C1 segment of cervical spinal cord (tissue), 14 donors: ENCODE measurements around the gene CPLX3.
"Not testable (repeated sequence)": the region's sequence is repeated elsewhere in the genome, so short reads cannot be mapped to it uniquely, and the experiment has no call there.

ENCODE experiments used
- DNase-seq, 14 donors: peaks; one replicate each; lab custom pipeline; 2025; lab: John Stamatoyannopoulos, UW

Gene CPLX3, protein sequence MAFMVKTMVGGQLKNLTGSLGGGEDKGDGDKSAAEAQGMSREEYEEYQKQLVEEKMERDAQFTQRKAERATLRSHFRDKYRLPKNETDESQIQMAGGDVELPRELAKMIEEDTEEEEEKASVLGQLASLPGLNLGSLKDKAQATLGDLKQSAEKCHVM

GRCh38 chr15:74826364-74826819, at the start of gene CPLX3:
Gene CPLX3 (plus strand): TSS chr15:74826627. CDS start chr15:74826704, 77 bp downstream.
- DNase-seq: peak in 4 of 14 donors; percentile 15 to 41 (median 28)

- DNase-seq: peak in 5 of 14 donors; percentile 25 to 69 (median 52)
Observed at GRCh38 chr15:74776821-74777768, 49.3 kb upstream of the CPLX3 start.

DNA sequence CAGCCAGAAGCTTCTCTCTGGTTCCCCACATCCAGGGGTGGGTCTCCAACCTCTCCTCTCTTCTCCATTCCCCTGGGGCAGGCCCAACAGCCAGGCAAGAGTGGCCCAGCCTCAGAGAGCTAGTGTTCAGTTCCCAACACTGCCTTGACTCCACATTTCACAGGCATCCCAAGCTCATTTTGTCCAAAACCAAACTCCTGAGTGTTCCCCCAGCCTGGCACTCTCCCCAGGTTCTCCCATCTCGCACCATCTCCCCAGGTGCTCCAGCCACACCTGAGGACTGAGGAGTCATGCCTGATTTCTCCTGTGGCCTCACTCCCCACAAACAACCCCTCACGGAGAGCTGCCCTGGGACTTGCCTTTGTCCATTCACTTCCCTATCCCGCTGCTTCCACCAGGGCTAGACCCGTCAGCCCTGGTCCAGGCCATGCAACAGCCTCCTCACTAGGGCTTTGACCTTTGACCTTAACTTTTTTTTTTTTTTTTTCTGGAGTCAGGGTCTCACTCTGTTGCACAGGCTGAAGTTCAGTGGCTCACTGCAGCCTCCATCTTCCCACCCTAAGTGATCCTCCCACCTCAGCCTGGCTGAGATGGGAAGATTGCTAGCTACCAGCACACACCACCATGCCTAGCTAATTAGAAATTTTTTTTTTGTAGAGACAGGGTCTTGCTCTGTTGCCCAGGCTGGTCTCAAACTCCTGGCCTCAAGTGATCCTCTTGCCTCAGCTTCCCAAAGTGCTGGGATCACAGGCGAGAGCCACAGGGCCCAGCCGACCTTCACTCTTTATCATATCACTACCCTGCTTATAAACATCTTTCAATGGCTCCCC, 48.4 kb upstream of the CPLX3 start:
- DNase-seq: no peak

DNA sequence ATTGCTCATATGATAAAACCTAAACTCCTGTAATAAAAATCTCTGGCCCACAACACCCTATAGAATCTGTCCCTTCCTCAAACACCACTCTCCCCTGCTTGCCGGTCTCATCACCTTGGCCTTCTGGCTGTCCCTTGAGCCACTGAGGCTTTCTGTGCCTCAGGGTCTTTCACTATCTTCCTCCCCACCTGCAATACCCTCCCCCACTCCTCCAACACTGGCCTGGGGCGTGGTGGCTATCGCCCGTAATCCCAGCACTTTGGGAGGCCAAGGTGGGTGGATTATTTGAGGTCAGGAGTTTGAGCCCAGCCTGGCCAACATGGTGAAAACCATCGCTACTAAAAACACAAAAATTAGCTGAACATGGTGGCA, 47.8 kb upstream of the CPLX3 start:
- no peak for DNase-seq

DNA sequence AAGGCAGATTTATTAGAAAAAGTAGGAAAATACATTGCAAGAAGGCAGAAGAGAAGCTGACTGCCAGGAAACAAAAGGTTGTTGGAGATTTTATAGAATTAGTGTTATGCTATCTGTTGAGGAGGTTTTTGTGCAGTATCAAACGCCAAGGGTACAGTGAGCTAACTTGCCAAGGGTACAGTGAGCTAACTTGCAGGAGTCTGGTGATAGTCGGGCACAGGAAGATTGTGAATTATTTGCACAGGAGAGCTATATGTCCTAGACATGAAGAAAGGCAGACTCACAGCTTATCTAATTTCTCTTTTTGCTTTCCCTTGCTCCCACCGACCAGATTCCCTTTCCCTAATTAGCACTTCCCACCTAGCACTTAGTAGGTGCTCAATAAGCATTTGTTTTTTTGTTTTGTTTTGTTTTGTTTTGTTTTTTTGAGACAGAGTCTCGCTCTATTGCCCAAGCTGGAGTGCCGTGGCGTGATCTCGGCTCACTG, 47.2 kb upstream of the CPLX3 start:
- no peak for DNase-seq

DNA sequence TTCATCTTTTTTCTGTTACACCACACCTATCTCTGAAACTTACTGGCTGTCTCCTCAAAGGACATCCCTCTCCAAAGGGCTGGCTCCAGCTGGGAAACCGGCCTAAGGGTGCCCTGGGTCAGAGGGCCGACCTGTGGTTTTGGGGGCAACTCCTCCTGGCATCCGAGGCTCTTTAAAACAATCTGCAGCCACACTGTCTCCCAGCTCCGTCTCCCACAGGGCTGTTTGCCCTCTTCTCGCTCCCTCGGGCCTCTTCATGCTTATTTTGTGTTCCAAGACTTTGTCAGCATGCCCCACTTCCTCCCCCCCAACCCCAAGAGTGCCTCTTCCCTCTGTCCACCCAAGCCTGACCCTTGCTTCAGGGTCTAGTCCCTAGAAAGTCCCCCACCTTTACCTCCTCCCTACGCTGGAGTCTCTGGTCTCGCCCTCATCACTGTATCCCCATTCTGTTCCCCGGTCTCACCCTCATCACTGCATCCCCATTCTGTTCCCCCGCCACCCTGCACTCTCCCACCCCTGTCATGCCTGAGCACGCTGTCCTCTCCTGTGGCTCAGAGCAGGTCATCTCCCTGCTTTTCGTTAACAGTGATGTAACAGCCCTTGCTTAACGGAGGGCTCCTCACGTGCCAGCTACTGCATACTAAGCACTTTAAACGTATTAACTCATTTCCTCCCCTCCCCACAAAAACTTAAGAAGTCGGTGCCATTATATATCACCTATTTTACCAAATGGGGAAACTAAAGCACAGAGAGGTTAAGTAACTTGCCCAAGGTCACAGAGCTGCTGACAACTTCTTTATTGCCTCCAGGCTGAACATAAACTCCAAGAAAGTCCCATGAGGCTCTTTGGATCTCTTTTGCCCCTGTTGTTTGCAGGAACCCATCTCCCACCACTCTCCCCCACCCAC, 45.6 kb upstream of the CPLX3 start:
- DNase-seq: no peak

DNA sequence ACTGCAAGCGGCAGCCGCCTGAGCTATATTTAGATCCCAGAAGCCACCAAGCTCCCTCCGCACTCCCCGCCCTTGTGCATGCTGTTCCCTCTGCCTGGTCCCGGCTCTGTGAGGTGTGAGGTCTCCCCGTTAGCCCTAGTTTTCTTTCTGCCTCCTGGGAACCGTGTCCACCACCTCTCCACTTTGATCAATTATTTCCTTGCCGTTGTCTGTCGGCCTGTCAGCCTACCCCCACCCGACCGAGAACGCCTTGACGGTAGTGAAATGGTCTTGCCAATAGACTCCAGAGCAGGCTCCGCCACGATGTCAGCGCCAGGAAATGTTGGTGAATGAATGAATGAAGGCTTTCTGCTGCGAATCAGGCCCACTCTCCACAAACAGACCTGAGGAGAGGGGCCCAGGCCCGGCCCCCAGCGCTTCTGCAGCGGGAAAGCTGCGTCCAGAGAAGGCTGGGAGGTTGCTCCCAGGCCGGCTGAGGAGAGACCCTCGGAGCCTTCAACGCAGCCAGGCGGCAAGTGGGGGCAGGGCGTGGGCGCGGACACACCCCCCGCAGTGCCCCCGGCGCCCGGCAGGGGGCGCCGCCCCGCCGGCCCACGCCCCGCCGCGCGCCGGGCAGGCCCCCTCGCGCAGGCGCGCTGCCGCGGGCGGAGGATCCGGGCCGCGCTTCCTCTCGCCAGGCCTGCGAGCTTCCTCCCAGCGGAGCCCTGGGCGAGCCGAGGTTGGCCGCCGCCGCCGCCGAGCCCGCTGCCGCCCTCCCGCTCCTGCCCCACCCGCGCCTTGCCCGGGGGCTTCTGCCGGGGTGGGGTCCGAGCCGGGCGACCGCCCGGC, 44.8 kb upstream of the CPLX3 start, which contains the start of gene CSK:
Gene CSK (plus strand): TSS at position 650 of the 828 bp plus-strand sequence. CDS start 16,218 bp downstream, outside the sequence.
- peak in 11 of 14 donors; percentile 42 to 88 (median 57) for DNase-seq

DNA sequence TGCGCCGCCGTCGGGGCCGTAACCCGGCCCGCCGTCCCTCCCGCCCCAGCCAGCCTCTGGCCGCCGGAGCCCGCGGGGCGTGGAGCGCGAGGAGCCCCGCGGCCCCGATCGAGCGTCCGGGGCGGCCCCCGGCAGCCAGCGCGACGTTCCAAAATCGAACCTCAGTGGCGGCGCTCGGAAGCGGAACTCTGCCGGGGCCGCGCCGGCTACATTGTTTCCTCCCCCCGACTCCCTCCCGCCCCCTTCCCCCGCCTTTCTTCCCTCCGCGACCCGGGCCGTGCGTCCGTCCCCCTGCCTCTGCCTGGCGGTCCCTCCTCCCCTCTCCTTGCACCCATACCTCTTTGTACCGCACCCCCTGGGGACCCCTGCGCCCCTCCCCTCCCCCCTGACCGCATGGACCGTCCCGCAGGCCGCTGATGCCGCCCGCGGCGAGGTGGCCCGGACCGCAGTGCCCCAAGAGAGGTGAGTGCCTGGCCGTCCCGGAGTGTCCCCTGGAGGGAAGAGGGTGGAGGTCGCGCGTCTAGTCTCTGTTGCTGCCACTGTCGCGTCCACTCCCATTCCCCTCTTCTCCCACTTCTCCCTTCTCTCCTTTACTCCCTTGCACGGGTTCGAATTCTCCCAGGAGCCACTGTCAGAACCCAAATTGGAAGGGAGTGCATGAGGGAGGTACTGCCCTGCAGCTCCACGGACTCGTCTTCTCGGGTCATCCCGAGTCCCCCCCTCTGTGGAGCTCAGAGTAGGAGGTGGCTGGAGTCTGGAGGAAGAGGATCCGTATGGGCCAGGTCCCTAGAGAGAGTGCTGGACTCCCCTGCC, 44.0 kb upstream of the CPLX3 start:
- peak in 4 of 14 donors; percentile 25 to 73 (median 58) for DNase-seq

- DNase-seq: peak in 4 of 14 donors; percentile 31 to 62 (median 48)
Observed at GRCh38 chr15:74783072-74783807, 43.2 kb upstream of the CPLX3 start.

GRCh38 chr15:74783808-74784175, 42.6 kb upstream of the CPLX3 start:
- peak in 4 of 14 donors; percentile 36 to 62 (median 56) for DNase-seq

GRCh38 chr15:74784426-74785193, 41.8 kb upstream of the CPLX3 start:
- no peak for DNase-seq

DNA sequence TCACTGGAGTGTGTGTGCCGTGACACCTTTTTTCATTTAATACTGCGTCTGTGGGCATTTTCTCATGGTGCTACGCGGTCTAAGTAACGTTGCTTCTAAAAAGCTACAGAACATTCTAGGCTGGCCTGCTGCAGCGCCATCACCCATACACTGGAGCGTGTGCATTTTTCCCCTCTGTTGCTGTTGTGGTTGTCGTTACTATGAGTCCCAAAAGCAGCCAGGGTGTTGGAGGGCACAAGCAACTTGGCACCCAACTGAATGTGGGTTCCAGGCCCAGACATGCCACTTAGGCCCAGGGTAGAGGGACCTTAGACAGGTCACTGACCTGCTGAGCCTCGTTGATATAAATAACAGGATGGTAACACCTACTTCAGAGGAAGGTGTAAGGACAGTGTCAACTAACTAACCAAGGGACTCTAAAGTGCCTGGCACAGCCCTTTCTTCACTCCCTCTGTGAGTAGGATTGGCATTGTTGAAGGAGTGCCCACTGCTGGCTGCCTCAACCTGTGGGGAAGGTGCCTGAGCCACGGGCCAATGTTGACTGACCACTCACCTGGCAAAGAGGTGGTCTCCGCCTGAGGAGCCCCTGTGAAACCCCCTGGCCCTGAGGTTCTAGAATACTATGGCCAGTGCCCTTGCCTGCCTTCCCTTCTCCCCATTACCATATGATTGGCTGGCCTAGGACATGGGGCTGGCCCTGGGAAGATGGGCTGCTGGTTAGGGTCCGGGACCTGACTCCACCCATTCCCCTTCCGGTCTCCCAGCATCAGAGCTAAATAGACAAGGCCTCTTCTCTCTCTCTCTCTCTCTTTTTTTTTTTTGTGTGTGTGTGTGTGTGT, 41.0 kb upstream of the CPLX3 start:
- no peak for DNase-seq

DNA sequence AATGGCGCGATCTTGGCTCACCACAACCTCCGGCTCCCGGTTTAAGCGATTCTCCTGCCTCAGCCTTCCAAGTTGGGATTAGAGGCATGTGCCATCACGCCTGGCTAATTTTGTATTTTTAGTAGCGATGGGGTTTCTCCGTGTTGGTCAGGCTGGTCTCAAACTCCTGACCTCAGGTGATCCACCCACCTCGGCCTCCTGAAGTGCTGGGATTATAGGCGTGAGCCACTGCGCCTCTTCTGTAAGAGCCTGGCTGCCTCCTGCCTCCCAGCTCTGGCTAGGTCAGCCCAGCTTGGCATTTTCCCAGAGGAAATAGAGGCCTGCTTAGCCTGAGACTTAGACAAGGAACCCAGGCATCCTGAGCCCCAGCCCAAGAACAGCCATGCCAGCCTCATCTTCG, 40.3 kb upstream of the CPLX3 start:
- DNase-seq: not testable (repeated sequence)

DNA sequence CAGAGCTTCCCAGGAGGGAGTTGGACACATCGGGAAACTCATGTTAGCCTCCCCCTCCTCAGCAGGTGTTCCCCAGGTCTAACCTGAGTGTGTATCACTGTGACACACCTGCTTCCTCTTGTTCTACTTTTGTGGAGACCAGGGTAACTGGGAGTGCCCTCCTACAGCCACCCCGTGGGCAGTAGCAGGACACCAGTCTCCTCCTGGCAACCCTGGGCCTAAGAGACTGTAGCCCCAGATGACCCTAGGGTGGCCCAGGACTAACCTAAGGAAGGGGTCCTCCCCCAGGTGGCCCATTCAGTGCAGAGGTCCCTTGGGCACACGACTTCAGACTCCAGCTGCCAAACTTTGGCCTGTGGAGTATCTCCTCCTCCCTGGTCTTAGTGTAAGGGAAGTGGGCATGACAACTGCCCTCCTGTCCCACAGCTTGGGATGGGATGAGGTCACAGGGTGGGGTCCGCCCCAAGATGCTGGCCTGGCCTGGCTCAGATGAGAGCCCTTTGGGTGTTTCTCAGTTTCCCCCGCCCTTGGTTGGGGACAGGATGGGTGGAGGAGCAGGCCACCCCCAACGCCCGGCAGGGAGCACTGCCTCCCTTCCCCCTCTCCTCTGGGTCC, 39.8 kb upstream of the CPLX3 start:
- DNase-seq: no peak

DNA sequence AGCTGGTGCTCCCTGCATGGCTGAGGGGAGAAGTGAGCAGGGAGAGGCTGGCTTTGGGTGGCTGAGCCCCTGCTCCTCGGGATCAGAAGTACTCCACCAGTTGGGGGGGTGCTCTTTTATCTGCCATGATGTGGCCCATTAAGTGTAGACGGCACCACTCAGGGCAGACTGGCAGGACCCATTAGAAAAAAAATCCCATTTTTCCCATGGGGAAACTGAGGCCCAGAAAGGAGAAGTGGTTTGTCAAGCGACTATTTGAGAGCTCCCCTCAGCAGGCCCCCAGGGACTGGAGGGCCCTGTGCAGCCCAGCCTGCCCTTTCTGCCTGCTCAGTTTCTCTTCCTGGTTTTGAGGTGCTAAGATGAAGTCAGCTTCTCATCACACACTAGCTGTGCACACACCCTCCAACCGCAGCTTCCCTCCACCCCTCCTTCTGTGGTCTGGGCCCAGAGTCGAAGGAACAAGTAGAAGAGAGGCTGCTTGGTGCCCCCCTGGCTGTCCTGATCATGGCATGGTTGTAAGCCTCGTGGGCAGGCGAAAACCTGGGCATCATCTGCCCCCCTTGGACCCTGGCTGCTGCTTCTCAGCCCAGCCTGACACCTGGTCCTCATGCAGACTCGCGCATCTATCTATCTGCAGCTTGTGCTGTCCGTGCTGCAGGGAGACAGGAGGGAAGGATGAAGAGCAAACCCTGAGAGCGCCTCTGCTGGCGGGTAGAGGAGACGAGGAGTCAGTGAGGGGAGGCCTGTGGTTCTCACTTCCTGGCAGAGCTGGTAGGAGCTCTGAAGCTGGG, 39.0 kb upstream of the CPLX3 start:
- peak in 10 of 14 donors; percentile 52 to 80 (median 75) for DNase-seq
